ENCODE results near the gene SUPT4H1. TPM values are rescaled to one million over a fixed set of nuclear protein-coding genes. Genes with fewer than 3 reads are reported as not detected.

The SUPT4H1 gene
- polyA plus RNA-seq, 1 donor (not counting 4 experiments of a cell fraction or from before 2014, with no cell fraction given) = 206 TPM

GRCh38 chr17:58348038-58348437 is 4.0 kb downstream of the SUPT4H1 start:
- peaks cover 17% of the 10 kb centered on the region for H3K79me2 ChIP-seq (ENCODE audit: control insufficient read depth, insufficient read depth, low read length)
- TF ChIP-seq CTCF (optimal IDR thresholded peaks at IDR 0.05 in 1 of 3, IDR thresholded peaks at IDR 0.05 in 1 of 3, conservative IDR thresholded peaks at IDR 0.05 in 1 of 3; ENCODE audit: extremely low read depth in 1 of 3, insufficient read depth in 2 of 3, low read length in 3 of 3) = no peak
- no peak for TF ChIP-seq EZH2 (IDR thresholded peaks at IDR 0.05; ENCODE audit: low read length)
- H3K4me3 ChIP-seq (ENCODE audit: control insufficient read depth in 2 of 3, extremely low read depth in 1 of 3, insufficient read depth in 2 of 3, low read depth in 1 of 3, low read length in 3 of 3) = no peak overlapping the region
- H3K9me3 ChIP-seq (ENCODE audit: control insufficient read depth, low read depth, low read length) = no peaks in the 10 kb centered on the region
- dilution Hi-C loops (cut with MboI; ENCODE audit: extremely low pct_ligation_motif_present, low sequenced_read_pairs) = no loop called here
- H3K4me1 ChIP-seq (ENCODE audit: control insufficient read depth, extremely low read depth, insufficient read depth, low read length) = peaks cover 10% of the 10 kb centered on the region
- DNase-seq (ENCODE audit: low read depth, low spot score) (no peak), FAIRE-seq (no peak)
- no peak overlapping the region for H3K4me2 ChIP-seq (ENCODE audit: control insufficient read depth, extremely low read depth, insufficient read depth, low read depth, low read length)
- peaks cover 33 to 42% of the 10 kb centered on the region in 2 experiments for H3K36me3 ChIP-seq (ENCODE audit: control insufficient read depth in 2 of 2, extremely low read depth in 1 of 2, insufficient read depth in 2 of 2, low read length in 2 of 2)
- no peak overlapping the region for H3K9ac ChIP-seq (ENCODE audit: control insufficient read depth, extremely low read depth, insufficient read depth, low read length)
- H3K27me3 ChIP-seq (ENCODE audit: control insufficient read depth, extremely low read depth, insufficient read depth, low read length) = no peaks in the 10 kb centered on the region
- no peak overlapping the region for H3K27ac ChIP-seq (ENCODE audit: control insufficient read depth, insufficient read depth, low read length)
- H4K20me1 ChIP-seq (ENCODE audit: control insufficient read depth, extremely low read depth, insufficient read depth, low read length) = no peaks in the 10 kb centered on the region
- no peak overlapping the region for H2AFZ ChIP-seq (ENCODE audit: control insufficient read depth, low read length)
- H3K9me1 ChIP-seq (ENCODE audit: control insufficient read depth, extremely low read depth, insufficient read depth, low read length) = no peaks in the 10 kb centered on the region

- H3K4me1 ChIP-seq (ENCODE audit: control insufficient read depth, extremely low read depth, insufficient read depth, low read length) = no peaks in the 10 kb centered on the region
- no peak overlapping the region for H3K4me2 ChIP-seq (ENCODE audit: control insufficient read depth, extremely low read depth, insufficient read depth, low read depth, low read length)
- H3K4me3 ChIP-seq (ENCODE audit: control insufficient read depth in 2 of 3, extremely low read depth in 1 of 3, insufficient read depth in 2 of 3, low read depth in 1 of 3, low read length in 3 of 3) = no peak overlapping the region
- FAIRE-seq = no peak
- no peaks in the 10 kb centered on the region for H3K27me3 ChIP-seq (ENCODE audit: control insufficient read depth, extremely low read depth, insufficient read depth, low read length)
- H2AFZ ChIP-seq (ENCODE audit: control insufficient read depth, low read length) = no peak overlapping the region
- peaks cover 4% of the 10 kb centered on the region for H3K79me2 ChIP-seq (ENCODE audit: control insufficient read depth, insufficient read depth, low read length)
- dilution Hi-C loops (cut with MboI; ENCODE audit: extremely low pct_ligation_motif_present, low sequenced_read_pairs) = no loop called here
- H3K9me3 ChIP-seq (ENCODE audit: control insufficient read depth, low read depth, low read length) = no peaks in the 10 kb centered on the region
- TF ChIP-seq EZH2 (IDR thresholded peaks at IDR 0.05; ENCODE audit: low read length) (no peak), CTCF (optimal IDR thresholded peaks at IDR 0.05 in 1 of 3, IDR thresholded peaks at IDR 0.05 in 1 of 3, conservative IDR thresholded peaks at IDR 0.05 in 1 of 3; ENCODE audit: extremely low read depth in 1 of 3, insufficient read depth in 2 of 3, low read length in 3 of 3) (no peak)
- H3K9me1 ChIP-seq (ENCODE audit: control insufficient read depth, extremely low read depth, insufficient read depth, low read length) = no peaks in the 10 kb centered on the region
- no peak for DNase-seq (ENCODE audit: low read depth, low spot score)
- H3K27ac ChIP-seq (ENCODE audit: control insufficient read depth, insufficient read depth, low read length) = no peak overlapping the region
- H3K9ac ChIP-seq (ENCODE audit: control insufficient read depth, extremely low read depth, insufficient read depth, low read length) = no peak overlapping the region
- H4K20me1 ChIP-seq (ENCODE audit: control insufficient read depth, extremely low read depth, insufficient read depth, low read length) = no peaks in the 10 kb centered on the region
- H3K36me3 ChIP-seq (ENCODE audit: control insufficient read depth in 2 of 2, extremely low read depth in 1 of 2, insufficient read depth in 2 of 2, low read length in 2 of 2) = peaks cover 33 to 42% of the 10 kb centered on the region in 2 experiments
Measured at GRCh38 chr17:58345500-58345899, 6.5 kb downstream of the SUPT4H1 start.
